Measurements from ENCODE around the gene TXNL4A.

- TF ChIP-seq ZSCAN23 (tag by site-specific recombination; IDR thresholded peaks at IDR 0.05) = no peak
- no peak for TF ChIP-seq ZNF792 (tag by site-specific recombination; IDR thresholded peaks at IDR 0.05)
- no peak for TF ChIP-seq SP2 (tag by site-specific recombination; IDR thresholded peaks at IDR 0.05)
- no peak for TF ChIP-seq CTCF (tag by site-specific recombination; IDR thresholded peaks at IDR 0.05)
- no peak for TF ChIP-seq ZNF558 (tag by site-specific recombination; IDR thresholded peaks at IDR 0.05)
- no peak for TF ChIP-seq ZNF560 (tag by site-specific recombination; IDR thresholded peaks at IDR 0.05; ENCODE audit: borderline replicate concordance)
These were observed 4.6 kb downstream of the TXNL4A start for GRCh38 chr18:79983793-79984192.

All from HEK293 (cell line).